Endothelial cell of umbilical vein (primary cell): Measurements from ENCODE around the gene DUSP6. TPM values are rescaled to one million over a fixed set of nuclear protein-coding genes. Genes with fewer than 3 reads are reported as not detected.

Experiments used
- BruUV-seq: library from RNA; stranded (reverse); fragments of 400-500 nt; replicated peaks from 2 replicates; lab custom pipeline; 2021; lab: Mats Ljungman, UMichigan
- CTCF ChIA-PET: fragments of 300-600, 350-600 bp; sonication (Branson Sonifier 250); formaldehyde crosslinking; loops from one replicate; lab custom pipeline; 2021; ENCODE audit warnings: antibody characterized with exemption, inconsistent platforms; lab: Charles Lee
- POLR2A ChIA-PET: fragments of 300-600, 350-600 bp; sonication (Branson Sonifier 250); formaldehyde crosslinking; loops from one replicate; lab custom pipeline; 2021; ENCODE audit warnings: antibody characterized with exemption, inconsistent platforms; lab: Charles Lee
- DNase-seq: peaks from one replicate; pipeline ENCODE4 v3.0.0-alpha.2; 2011; ENCODE audit warnings: low read depth, low spot score
- FAIRE-seq: peaks from 2 replicates; lab custom pipeline; 2011; peaks lifted over from hg19 to GRCh38; lab: Jason Lieb, UNC
- H2AFZ ChIP-seq: 2 replicates; pipeline ENCODE4 v1.6.0; 2012; ENCODE audit warnings: low read depth, low read length, control low read depth, inconsistent platforms
- H3K27ac ChIP-seq: 2 replicates; pipeline ENCODE4 v1.5.1; 2011; ENCODE audit warnings: low read depth, mild to moderate bottlenecking, control low read depth, low read length, moderate library complexity; ENCODE audit not compliant: insufficient read depth
- H3K27me3 ChIP-seq, 2 experiments: 2 replicates each; pipeline versions ENCODE4 v1.6.0 to v1.6.1; 2011; ENCODE audit warnings: low read length in 2 of 2, mixed read lengths in 1 of 2; ENCODE audit not compliant: control insufficient read depth in 2 of 2, insufficient read depth in 2 of 2
- H3K36me3 ChIP-seq, 2 experiments: 2 replicates in 1 of 2; 3 replicates in 1 of 2; pipeline ENCODE4 v1.5.1; 2011; ENCODE audit warnings: low read length in 2 of 2, mild to moderate bottlenecking in 1 of 2, moderate library complexity in 1 of 2; ENCODE audit not compliant: control insufficient read depth in 2 of 2, insufficient read depth in 2 of 2; ENCODE audit errors: extremely low read depth in 1 of 2
- H3K4me1 ChIP-seq: 3 replicates; pipeline ENCODE4 v1.5.1; 2011; ENCODE audit warnings: mild to moderate bottlenecking, low read length; ENCODE audit not compliant: control insufficient read depth, insufficient read depth; ENCODE audit errors: extremely low read depth
- H3K4me2 ChIP-seq: 2 replicates; pipeline ENCODE4 v1.6.1; 2011; ENCODE audit warnings: low read length, control low read depth, mixed read lengths; ENCODE audit not compliant: insufficient read depth
- H3K4me3 ChIP-seq, 3 experiments: fragments of 200-600 bp in 1 of 3; sonication (generic), shearing (Covaris generic) in 1 of 3; replicated peaks in 1 of 3; 2 replicates each; pipeline ENCODE4 v1.5.1; 2011 to 2016; ENCODE audit warnings: control low read depth in 3 of 3, low read length in 3 of 3, mild to moderate bottlenecking in 2 of 3, inconsistent platforms in 1 of 3, low read depth in 1 of 3, moderate library complexity in 1 of 3; ENCODE audit not compliant: insufficient read depth in 1 of 3
- H3K79me2 ChIP-seq: 2 replicates; pipeline ENCODE4 v1.6.0; 2012; ENCODE audit warnings: low read length, inconsistent platforms; ENCODE audit not compliant: control insufficient read depth, insufficient read depth
- H3K9ac ChIP-seq: replicated peaks from 2 replicates; pipeline ENCODE3; 2011; ENCODE audit warnings: low read length, control low read depth; ENCODE audit not compliant: insufficient read depth; ENCODE audit errors: extremely low read depth
- H3K9me1 ChIP-seq: replicated peaks from 3 replicates; pipeline ENCODE4 v1.6.0; 2011; ENCODE audit warnings: mild to moderate bottlenecking, low read length; ENCODE audit not compliant: control insufficient read depth, insufficient read depth; ENCODE audit errors: extremely low read depth
- H3K9me3 ChIP-seq: replicated peaks from 2 replicates; pipeline ENCODE4 v1.5.1; 2012; ENCODE audit warnings: low read length, inconsistent platforms; ENCODE audit not compliant: control insufficient read depth, insufficient read depth
- H4K20me1 ChIP-seq: replicated peaks from 2 replicates; pipeline ENCODE3; 2011; ENCODE audit warnings: mild to moderate bottlenecking, low read length; ENCODE audit not compliant: control insufficient read depth, insufficient read depth; ENCODE audit errors: extremely low read depth
- EZH2 ChIP-seq: IDR thresholded peaks from 2 replicates; pipeline ENCODE4 v1.6.1; 2012; ENCODE audit warnings: borderline replicate concordance, low read depth, mild to moderate bottlenecking, moderate library complexity, low read length, inconsistent platforms; ENCODE audit not compliant: severe bottlenecking
- FOS ChIP-seq: IDR thresholded peaks from 2 replicates; pipeline ENCODE4 v1.6.1; 2011; ENCODE audit warnings: mild to moderate bottlenecking, low read length, moderate library complexity, borderline replicate concordance; ENCODE audit not compliant: insufficient read depth
- GATA2 ChIP-seq: IDR thresholded peaks from 2 replicates; pipeline ENCODE4 v1.7.0; 2011; ENCODE audit warnings: low read depth, mild to moderate bottlenecking, moderate library complexity, mixed read lengths, low read length; ENCODE audit not compliant: insufficient read length, insufficient read depth
- JUN ChIP-seq: IDR thresholded peaks from 2 replicates; pipeline ENCODE4 v1.6.1; 2011; ENCODE audit warnings: borderline replicate concordance, low read depth; ENCODE audit not compliant: insufficient read length, insufficient read depth
- POLR2A ChIP-seq: IDR thresholded peaks from 2 replicates; pipeline ENCODE4 v1.6.1; 2012; ENCODE audit warnings: low read depth, mild to moderate bottlenecking, control low read depth, low read length
- POLR2AphosphoS5 ChIP-seq: IDR thresholded peaks from 2 replicates; pipeline ENCODE4 v1.6.1; 2012; ENCODE audit warnings: low read depth, mild to moderate bottlenecking, control low read depth, low read length, moderate library complexity; ENCODE audit not compliant: insufficient read depth
- dilution Hi-C: fragments of 300-500 bp; cut with MboI; formaldehyde crosslinking; loops from one replicate; pipeline ENCODE4 v1.15.0; 2019; ENCODE audit warnings: low sequenced_read_pairs; ENCODE audit not compliant: extremely low pct_ligation_motif_present
- intact Hi-C: fragments of 100-400 bp; cut with micrococcal nuclease; formaldehyde crosslinking; loops from one replicate; pipeline ENCODE4 v1.10.0; 2022
- polyA plus RNA-seq, 4 experiments: library from polyadenylated mRNA; depleted of rRNA in 3 of 4; stranded (reverse) in 3 of 4; unstranded in 1 of 4; fragments of >200 nt; gene quantifications; 2 replicates each; pipeline versions ENCODE4 v1.2.1 to v1.2.3, GENCODE V29; 2011 to 2012; ENCODE audit warnings: missing spikeins in 1 of 4
- total RNA-seq: library from RNA; stranded (reverse); gene quantifications from 2 replicates; pipeline ENCODE4 v1.2.3, GENCODE V29; 2021
- TF ChIP-seq, protein P1 (sequence below): IDR thresholded peaks from 2 replicates; pipeline ENCODE4 v1.6.1; 2011; ENCODE audit not compliant: insufficient read depth, insufficient read length
- TF ChIP-seq, protein P2 (sequence below), 2 donors: IDR thresholded peaks; 1 replicate in 1 of 2; 2 replicates in 1 of 2; pipeline ENCODE4 v1.5.1; 2011; ENCODE audit warnings: low read length in 2 of 2, mild to moderate bottlenecking in 2 of 2, moderate library complexity in 2 of 2, control low read depth in 1 of 2, inconsistent platforms in 1 of 2, low read depth in 1 of 2; ENCODE audit not compliant: insufficient read depth in 1 of 2; ENCODE audit errors: extremely low read depth in 1 of 2

Gene DUSP6
- total and polyA plus RNA-seq, 2 donors (not counting 3 experiments of a cell fraction or from before 2014, with no cell fraction given) = 148 to 149 TPM

DNA sequence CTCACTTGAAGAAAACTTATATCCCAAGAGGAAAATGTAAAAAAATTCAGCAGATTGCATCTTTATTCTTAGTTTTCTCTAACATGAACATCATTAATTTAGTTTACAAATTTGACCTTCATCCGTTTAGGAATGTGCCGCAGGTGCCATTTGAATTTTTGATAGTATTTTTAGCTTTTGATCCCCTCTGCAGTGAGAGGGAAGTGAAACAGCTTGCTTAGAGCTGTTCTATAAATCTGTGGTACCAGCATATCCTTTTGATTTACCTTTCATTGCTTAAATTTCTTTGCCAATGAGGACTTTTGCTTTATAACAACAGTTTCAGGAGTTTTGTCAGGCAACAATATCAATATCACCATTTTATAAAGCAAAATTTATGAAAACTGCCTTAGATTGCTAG is 32.7 kb downstream of the DUSP6 start:
- intact Hi-C loops (no loop called here), dilution Hi-C loops (no loop called here)
- CTCF ChIA-PET = interaction anchor here (1.2 kb wide), 1 partner anchor 107 kb away, joined by 3 read pairs; no protein-coding TSS in a partner anchor
- Histone ChIP-seq H3K27ac (no peak overlapping the region), H3K4me2 (no peak overlapping the region), H3K9me1 (no peaks in the 10 kb centered on the region), H3K4me1 (peaks cover 6% of the 10 kb centered on the region), H2AFZ (no peak overlapping the region), H3K9me3 (no peaks in the 10 kb centered on the region), H3K27me3 (no peaks in the 10 kb centered on the region), H4K20me1 (no peaks in the 10 kb centered on the region), H3K4me3 (no peak overlapping the region), H3K79me2 (no peaks in the 10 kb centered on the region), H3K36me3 (no peaks in the 10 kb centered on the region), H3K9ac (no peak overlapping the region)
- no TSS peak for BruUV-seq
- TF ChIP-seq, protein P1, sequence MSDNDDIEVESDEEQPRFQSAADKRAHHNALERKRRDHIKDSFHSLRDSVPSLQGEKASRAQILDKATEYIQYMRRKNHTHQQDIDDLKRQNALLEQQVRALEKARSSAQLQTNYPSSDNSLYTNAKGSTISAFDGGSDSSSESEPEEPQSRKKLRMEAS = no peak
- TF ChIP-seq POLR2AphosphoS5 (no peak), FOS (no peak), GATA2 (no peak), EZH2 (no peak), JUN (no peak), POLR2A (no peak)
- TF ChIP-seq, protein P2, sequence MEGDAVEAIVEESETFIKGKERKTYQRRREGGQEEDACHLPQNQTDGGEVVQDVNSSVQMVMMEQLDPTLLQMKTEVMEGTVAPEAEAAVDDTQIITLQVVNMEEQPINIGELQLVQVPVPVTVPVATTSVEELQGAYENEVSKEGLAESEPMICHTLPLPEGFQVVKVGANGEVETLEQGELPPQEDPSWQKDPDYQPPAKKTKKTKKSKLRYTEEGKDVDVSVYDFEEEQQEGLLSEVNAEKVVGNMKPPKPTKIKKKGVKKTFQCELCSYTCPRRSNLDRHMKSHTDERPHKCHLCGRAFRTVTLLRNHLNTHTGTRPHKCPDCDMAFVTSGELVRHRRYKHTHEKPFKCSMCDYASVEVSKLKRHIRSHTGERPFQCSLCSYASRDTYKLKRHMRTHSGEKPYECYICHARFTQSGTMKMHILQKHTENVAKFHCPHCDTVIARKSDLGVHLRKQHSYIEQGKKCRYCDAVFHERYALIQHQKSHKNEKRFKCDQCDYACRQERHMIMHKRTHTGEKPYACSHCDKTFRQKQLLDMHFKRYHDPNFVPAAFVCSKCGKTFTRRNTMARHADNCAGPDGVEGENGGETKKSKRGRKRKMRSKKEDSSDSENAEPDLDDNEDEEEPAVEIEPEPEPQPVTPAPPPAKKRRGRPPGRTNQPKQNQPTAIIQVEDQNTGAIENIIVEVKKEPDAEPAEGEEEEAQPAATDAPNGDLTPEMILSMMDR (IDR thresholded peaks at IDR 0.05; ENCODE audit: extremely low read depth in 1 of 2, insufficient read depth in 1 of 2, low read depth in 1 of 2, low read length in 2 of 2) = no peak
- POLR2A ChIA-PET = no interaction called here
- no peak for DNase-seq
- FAIRE-seq = no peak
